Esophagus (tissue), 2 donors: ENCODE data around the gene KCTD14. TPM values are rescaled to one million over a fixed set of nuclear protein-coding genes. Genes with fewer than 3 reads are reported as not detected.

Source experiments
- H3K27ac ChIP-seq, 2 donors: one replicate each; pipeline ENCODE4 v1.5.1; 2013; ENCODE audit warnings: low read depth in 2 of 2, mild to moderate bottlenecking in 2 of 2, inconsistent platforms in 1 of 2, low read length in 1 of 2, moderate library complexity in 1 of 2
- H3K27me3 ChIP-seq, 2 donors: one replicate each; pipeline ENCODE4 v1.6.1; 2013; ENCODE audit warnings: low read length in 2 of 2, control low read depth in 1 of 2, mild to moderate bottlenecking in 1 of 2; ENCODE audit not compliant: insufficient read depth in 2 of 2, control insufficient read depth in 1 of 2
- H3K36me3 ChIP-seq, 2 donors: one replicate each; pipeline ENCODE4 v1.6.1; 2013; ENCODE audit warnings: low read length in 1 of 2; ENCODE audit not compliant: control insufficient read depth in 2 of 2, insufficient read depth in 2 of 2
- H3K4me1 ChIP-seq, 2 donors: one replicate each; pipeline ENCODE4 v1.6.1; 2013; ENCODE audit warnings: low read length in 1 of 2; ENCODE audit not compliant: control insufficient read depth in 2 of 2, insufficient read depth in 2 of 2
- H3K4me3 ChIP-seq, 2 donors: one replicate each; pipeline ENCODE4 v1.5.1; 2013; ENCODE audit warnings: low read length in 2 of 2, mild to moderate bottlenecking in 2 of 2, low read depth in 1 of 2, moderate library complexity in 1 of 2
- H3K9me3 ChIP-seq, 2 donors: one replicate each; pipeline ENCODE4 v1.6.1; 2013; ENCODE audit warnings: mild to moderate bottlenecking in 2 of 2, low read depth in 1 of 2, low read length in 1 of 2, moderate library complexity in 1 of 2; ENCODE audit not compliant: control insufficient read depth in 2 of 2, insufficient read depth in 1 of 2
- WGBS, 2 donors: extraction: QIAGEN DNeasy Blood & Tissue Kit; methylation state at CpG; one replicate each; pipeline ENCODE4 v1.1.7; 2013; 5-methylcytosine and 5-hydroxymethylcytosine counted together
- polyA plus RNA-seq, 2 donors: library from polyadenylated mRNA; stranded (reverse); fragments of 200-250 nt; gene quantifications; one replicate each; pipeline ENCODE4 v1.2.3, GENCODE V29; 2013
- donor health status: healthy with polysubstance abuse.
- donor health status: Bipolar disorder and iron deficiency.

The KCTD14 gene
- polyA plus RNA-seq, 2 donors: 0.84 to 1.1 TPM

DNA sequence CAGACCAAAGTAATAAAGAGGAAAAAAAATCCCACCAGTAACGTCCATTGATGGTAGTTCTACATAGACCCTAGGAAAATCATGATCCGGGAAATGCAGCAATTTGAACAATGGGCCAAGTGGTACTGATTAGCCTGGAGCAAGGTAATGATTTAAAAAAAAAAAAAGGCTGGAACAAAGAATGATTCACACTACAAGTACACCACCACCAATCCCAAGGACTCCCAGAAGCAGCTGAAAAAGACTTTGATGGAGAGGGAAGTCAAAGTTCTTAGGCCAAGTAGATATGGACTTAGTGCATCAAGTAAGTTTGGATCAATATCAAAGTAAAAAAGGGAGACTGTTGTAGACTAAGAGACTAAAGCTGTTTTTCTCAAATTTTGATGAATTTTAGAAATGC lies 11.8 kb downstream of the KCTD14 start:
- H3K4me3 ChIP-seq: no peak overlapping the region
- H3K27me3 ChIP-seq: no peaks in the 10 kb centered on the region
- no peaks in the 10 kb centered on the region for H3K36me3 ChIP-seq
- H3K9me3 ChIP-seq: no peaks in the 10 kb centered on the region
- no peak overlapping the region for H3K27ac ChIP-seq
- WGBS, 2 donors: 77 to 87% methylated on average over 2 of the region's 2 CpGs
- H3K4me1 ChIP-seq: no peaks in the 10 kb centered on the region

DNA sequence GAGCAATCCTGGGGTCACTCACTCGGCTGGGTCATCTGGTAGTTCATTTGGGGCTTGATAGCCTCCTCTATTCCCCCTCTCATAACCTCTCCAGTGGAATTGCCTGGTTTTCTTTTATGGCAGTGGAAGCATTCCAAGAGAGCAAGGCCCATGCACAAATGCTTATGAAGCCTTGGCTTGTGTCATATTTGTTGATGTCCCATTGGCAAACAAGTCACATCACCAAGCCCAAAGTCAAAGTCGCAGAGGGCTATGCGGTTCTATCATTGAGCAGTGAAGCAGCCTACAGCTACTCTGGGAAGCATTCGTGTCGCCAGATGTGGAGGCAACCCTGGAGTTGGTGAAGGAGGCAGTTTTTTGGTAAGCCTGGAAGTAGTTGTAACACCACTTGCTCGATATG lies 12.3 kb downstream of the KCTD14 start:
- Histone ChIP-seq H3K36me3 (no peaks in the 10 kb centered on the region), H3K27ac (no peak overlapping the region), H3K27me3 (no peaks in the 10 kb centered on the region), H3K4me3 (no peak overlapping the region), H3K4me1 (no peaks in the 10 kb centered on the region), H3K9me3 (no peaks in the 10 kb centered on the region)
- 93 to 94% methylated on average over 6 of the region's 6 CpGs for WGBS, 2 donors

DNA sequence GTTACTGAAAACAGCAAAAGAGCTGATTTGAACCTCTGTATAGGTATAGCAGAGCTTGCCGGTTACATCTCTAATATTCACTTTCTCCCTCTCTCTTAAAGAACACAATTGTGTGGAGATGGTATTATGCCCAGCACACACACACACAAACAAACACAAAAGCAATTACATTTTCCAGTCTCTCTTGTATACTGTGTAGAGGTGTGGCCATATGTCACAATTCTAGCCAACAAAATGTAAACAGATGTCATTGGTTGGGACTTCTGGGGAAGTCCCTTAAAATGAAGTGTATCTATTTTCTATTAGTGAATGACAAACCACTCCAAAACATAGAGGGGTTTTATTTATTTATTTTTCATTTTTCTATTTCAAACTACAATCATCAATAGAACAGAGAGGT lies 12.8 kb downstream of the KCTD14 start:
- WGBS, 2 donors: 98 to 100% methylated on average over 1 of the region's 1 CpG

DNA sequence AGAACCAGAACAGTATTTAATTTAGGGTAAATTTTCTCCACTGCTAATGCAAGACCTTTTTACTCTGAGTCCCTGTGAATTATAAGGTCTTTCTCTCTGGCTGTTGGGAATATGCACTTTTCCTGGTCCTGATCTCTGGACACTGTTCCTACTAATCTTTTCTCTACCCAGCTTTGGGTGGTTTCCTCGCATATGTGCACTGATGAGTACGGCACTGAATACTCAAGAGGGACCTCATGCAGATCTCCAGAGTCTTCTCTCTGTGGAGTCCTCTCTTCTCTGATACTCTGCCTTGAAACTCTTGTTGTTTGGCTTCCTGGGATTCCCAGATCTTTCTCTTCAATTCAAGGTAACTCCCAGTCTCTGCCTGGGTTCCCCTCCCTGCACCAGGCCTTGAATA lies 14.0 kb downstream of the KCTD14 start:
- WGBS, 2 donors: 95 to 100% methylated on average over 2 of the region's 2 CpGs

More for the DNA sequence above, 12.8 kb downstream of the KCTD14 start:
- Histone ChIP-seq H3K36me3 (no peaks in the 10 kb centered on the region), H3K4me3 (no peak overlapping the region), H3K27me3 (no peaks in the 10 kb centered on the region), H3K27ac (no peak overlapping the region), H3K4me1 (no peaks in the 10 kb centered on the region), H3K9me3 (no peaks in the 10 kb centered on the region)

DNA sequence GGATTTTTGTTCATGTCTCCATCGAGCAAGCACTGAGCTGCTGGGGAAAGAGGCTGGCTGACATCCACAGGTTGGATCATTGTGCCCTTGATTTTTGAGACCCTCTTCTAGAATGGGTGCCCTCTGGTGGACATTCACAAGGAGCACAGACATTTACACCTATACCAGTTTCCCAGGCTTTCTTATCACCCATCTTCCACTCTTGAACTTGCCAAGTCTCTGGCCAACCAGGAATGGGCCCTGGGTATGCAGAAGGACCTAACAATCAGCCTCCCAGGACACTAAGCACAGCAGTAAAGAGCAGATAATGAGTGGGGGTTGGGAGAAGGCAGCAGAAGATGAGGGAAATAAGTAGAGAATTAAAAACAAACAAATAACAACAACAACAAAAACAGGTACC lies 22.9 kb downstream of the KCTD14 start:
- no peak overlapping the region for H3K27ac ChIP-seq
- no peak overlapping the region for H3K4me3 ChIP-seq
- no peaks in the 10 kb centered on the region for H3K4me1 ChIP-seq
- H3K9me3 ChIP-seq: no peaks in the 10 kb centered on the region
- H3K27me3 ChIP-seq: no peaks in the 10 kb centered on the region
- 0 to 4% methylated on average over 1 of the region's 1 CpG for WGBS, 2 donors
- H3K36me3 ChIP-seq: no peaks in the 10 kb centered on the region

More for the DNA sequence above, 14.0 kb downstream of the KCTD14 start:
- Histone ChIP-seq H3K9me3 (no peaks in the 10 kb centered on the region), H3K27me3 (no peaks in the 10 kb centered on the region), H3K4me1 (no peaks in the 10 kb centered on the region), H3K4me3 (no peak overlapping the region), H3K36me3 (no peaks in the 10 kb centered on the region), H3K27ac (no peak overlapping the region)

DNA sequence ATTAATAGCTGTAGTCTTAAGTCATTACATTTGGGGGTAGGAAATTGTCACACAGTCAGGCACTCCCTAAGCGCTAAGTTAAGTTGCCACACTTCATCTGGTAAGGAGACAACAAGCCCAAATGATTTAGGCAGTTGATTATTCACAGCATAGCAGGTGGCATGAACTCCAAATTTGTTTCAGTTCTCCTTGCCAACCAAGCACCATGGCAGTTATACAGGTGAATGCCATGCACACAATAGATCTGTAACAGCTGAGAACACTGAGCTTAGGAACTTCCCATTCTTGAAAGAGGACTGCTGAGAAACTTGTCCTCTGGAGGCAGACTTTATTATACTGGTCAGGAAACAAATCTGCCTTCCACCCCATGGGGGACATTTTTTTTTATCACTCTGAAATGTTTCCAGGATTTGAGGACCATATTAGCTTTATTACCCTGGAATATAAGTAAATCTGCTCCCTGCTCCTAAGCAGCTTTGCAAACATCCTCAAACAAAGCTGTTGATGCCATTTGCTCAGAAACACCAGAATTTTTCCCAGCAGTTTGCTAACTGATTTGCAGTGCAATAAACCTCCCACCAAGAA lies 23.5 kb downstream of the KCTD14 start:
- Histone ChIP-seq H3K27ac (no peak overlapping the region), H3K4me1 (no peaks in the 10 kb centered on the region), H3K9me3 (no peaks in the 10 kb centered on the region), H3K36me3 (no peaks in the 10 kb centered on the region), H3K4me3 (no peak overlapping the region), H3K27me3 (no peaks in the 10 kb centered on the region)
- 91 to 94% methylated on average over 1 of the region's 1 CpG for WGBS, 2 donors

DNA sequence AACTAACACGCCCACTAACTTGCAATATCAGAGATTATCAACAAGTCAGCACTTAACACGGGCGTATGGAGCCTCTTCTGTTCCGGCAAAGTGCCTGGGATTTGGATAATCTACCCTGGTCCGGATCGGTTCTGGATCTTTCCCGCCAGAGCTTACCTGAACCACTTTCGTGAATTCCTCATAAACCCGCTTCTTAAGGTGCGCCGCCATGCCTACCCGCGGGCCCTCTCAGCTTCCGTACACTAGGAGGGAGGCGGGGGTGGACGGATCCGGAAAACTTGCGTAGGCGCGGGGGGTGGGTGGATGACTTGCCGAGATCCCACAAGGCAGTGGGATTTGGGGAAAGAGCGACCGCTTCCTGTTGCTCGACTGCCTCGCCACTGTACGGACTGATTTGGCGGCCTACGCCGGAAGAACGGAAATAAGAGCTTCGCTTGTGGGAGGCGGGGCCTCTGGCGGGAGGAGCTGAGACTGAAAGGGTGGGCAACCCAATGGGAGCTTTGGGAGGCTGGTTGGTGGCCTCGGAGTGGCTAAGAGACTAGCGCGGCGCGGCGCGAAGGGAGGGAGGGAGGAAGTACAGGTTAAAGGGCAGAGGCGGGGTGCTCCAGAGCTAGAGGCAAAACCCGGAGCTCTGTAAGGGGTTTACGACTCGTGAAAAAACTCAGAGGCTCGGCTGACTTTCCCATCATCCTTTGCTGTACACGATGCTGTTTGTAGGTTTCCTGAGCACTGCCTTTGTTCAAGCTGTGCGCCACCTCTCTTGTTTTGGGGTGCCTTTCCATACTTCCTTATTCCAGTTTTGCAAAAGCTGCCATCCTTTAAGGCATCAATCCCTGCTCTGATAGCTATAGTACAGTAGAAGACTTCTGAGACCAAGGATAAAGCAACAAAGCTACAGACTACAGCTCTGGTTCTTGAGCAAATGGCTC lies 28.4 kb downstream of the KCTD14 start, which contains the start of gene INTS4:
INTS4 (minus strand) TSS at position 235 of the 929 bp plus-strand sequence; CDS start at position 210, 25 bp downstream.
- Histone ChIP-seq H3K27me3 (no peaks in the 10 kb centered on the region), H3K9me3 (no peaks in the 10 kb centered on the region), H3K4me1 (no peaks in the 10 kb centered on the region), H3K4me3 (peak within 1 kb of the TSS; percentile 67 to 83), H3K36me3 (no peaks in the 10 kb centered on the region), H3K27ac (peak within 1 kb of the TSS; percentile 77 to 86)
- WGBS, 2 donors: 0% methylated on average over 47 of the region's 47 CpGs

DNA sequence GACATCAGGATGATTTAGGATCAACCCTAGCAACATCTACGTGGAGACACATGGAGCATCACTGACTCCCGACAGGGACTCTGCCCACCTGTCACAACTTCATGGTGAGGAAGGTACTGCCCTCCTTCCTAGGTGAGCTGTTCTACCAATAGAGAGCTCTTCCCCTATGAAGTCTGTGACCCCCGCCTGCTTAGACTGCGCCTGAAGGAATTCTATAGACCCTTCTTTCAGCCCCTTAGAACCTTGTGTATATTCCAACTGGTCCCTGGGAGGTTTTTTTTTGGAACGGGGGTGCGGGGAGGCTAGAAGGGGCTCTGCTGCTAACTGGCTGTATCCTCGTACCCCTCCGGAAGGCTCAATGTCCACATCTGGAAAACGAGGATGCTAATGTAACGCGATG lies 29.2 kb downstream of the KCTD14 start:
- peak overlapping the region; percentile 67 to 83 for H3K4me3 ChIP-seq
- H3K36me3 ChIP-seq: no peaks in the 10 kb centered on the region
- no peaks in the 10 kb centered on the region for H3K27me3 ChIP-seq
- no peak overlapping the region for H3K27ac ChIP-seq
- no peaks in the 10 kb centered on the region for H3K9me3 ChIP-seq
- 4 to 5% methylated on average over 11 of the region's 11 CpGs for WGBS, 2 donors
- no peaks in the 10 kb centered on the region for H3K4me1 ChIP-seq

DNA sequence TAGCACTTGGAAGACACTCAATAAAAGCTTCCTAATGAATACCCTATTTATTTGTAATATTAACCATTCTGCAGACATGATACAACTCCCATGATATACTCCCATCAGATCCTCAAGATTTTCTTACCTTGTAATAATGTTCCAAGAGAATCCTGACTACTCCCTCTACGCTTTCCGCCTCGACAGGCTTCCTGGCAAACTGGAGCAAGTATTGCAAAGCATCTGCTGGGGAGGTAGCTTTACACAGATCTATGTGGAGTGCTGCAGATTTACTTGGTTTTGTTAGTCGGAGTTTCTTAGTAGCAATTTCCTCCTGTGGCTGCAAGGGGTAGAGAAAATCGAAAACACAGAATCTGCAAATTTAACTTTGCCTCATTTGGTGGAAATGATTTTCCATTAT lies 32.1 kb downstream of the KCTD14 start:
- H3K9me3 ChIP-seq: no peaks in the 10 kb centered on the region
- H3K27ac ChIP-seq: no peak overlapping the region
- no peaks in the 10 kb centered on the region for H3K27me3 ChIP-seq
- no peaks in the 10 kb centered on the region for H3K36me3 ChIP-seq
- WGBS, 2 donors: 93 to 94% methylated on average over 5 of the region's 5 CpGs
- H3K4me3 ChIP-seq: no peak overlapping the region
- no peaks in the 10 kb centered on the region for H3K4me1 ChIP-seq
